Mesothelial cell of epicardium (in vitro differentiated cells): ENCODE measurements around the gene SLCO3A1. TPM values are rescaled to one million over a fixed set of nuclear protein-coding genes. Genes with fewer than 3 reads are reported as not detected.
A peak's percentile ranks its signal among the peaks of the same experiment; 100 is the strongest.

Experiments used
- DNase-seq, 2 experiments: peaks; one replicate each; pipeline ENCODE4 v3.0.0; 2021; ENCODE audit warnings: low spot score in 2 of 2; ENCODE audit not compliant: unreplicated experiment in 2 of 2
- H3K27ac Mint-ChIP-seq: 2 replicates; pipeline ENCODE4 v1.8.0; 2021; ENCODE audit warnings: mixed read lengths
- H3K27me3 Mint-ChIP-seq: 2 replicates; pipeline ENCODE4 v1.8.0; 2021; ENCODE audit warnings: low read depth, mixed read lengths
- H3K36me3 Mint-ChIP-seq: 2 replicates; pipeline ENCODE4 v1.8.0; 2021; ENCODE audit warnings: mixed read lengths
- H3K4me1 Mint-ChIP-seq: 2 replicates; pipeline ENCODE4 v1.8.0; 2021; ENCODE audit warnings: mixed read lengths
- H3K4me3 Mint-ChIP-seq: 2 replicates; pipeline ENCODE4 v1.8.0; 2021; ENCODE audit warnings: mild to moderate bottlenecking, moderate library complexity, mixed read lengths
- H3K9me3 Mint-ChIP-seq: 2 replicates; pipeline ENCODE4 v1.8.0; 2021; ENCODE audit warnings: mixed read lengths
- CTCF ChIP-seq: fragments of 200-600 bp; sonication (generic); IDR thresholded peaks from one replicate; pipeline ENCODE4 v1.5.0; 2021; ENCODE audit warnings: antibody characterized with exemption; ENCODE audit not compliant: unreplicated experiment
- total RNA-seq: library from RNA; stranded (reverse); gene quantifications from 3 replicates; pipeline ENCODE4 v1.2.1, GENCODE V29; 2021

The SLCO3A1 gene
- total RNA-seq, 1 donor from 2014 or later = 1.9 TPM

- H3K27ac Mint-ChIP-seq = no peak overlapping the region
- no peaks in the 10 kb centered on the region for H3K36me3 Mint-ChIP-seq
- no peak for TF ChIP-seq CTCF
- no peak for DNase-seq
- H3K27me3 Mint-ChIP-seq = peaks cover 36% of the 10 kb centered on the region
- H3K4me1 Mint-ChIP-seq = no peaks in the 10 kb centered on the region
- no peaks in the 10 kb centered on the region for H3K9me3 Mint-ChIP-seq
- H3K4me3 Mint-ChIP-seq = no peak overlapping the region
These were observed 221.1 kb downstream of the SLCO3A1 start for GRCh38 chr15:92074646-92075045.

DNA sequence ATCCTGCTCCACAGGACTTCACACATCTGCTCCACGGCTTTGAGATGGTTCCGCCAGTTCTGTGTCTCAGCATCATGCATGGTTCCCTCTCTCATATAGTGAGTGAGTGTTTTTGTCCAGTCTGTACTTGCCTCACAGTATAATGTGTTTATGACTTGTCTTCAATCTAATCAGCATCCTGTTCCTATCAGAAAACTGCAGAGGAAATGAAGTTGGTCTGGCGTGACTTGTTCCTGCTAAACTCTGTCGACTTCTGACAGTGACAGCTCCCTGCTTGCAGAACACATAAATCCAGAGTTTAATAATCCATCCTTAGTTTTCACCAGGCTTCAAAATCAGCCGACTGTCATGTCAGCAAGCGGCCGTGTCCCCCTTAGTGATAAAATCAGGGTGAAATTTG lies 222.3 kb downstream of the SLCO3A1 start:
- no peak for TF ChIP-seq CTCF
- H3K9me3 Mint-ChIP-seq = no peaks in the 10 kb centered on the region
- no peak overlapping the region for H3K27ac Mint-ChIP-seq
- DNase-seq = no peak
- H3K4me1 Mint-ChIP-seq = no peaks in the 10 kb centered on the region
- H3K4me3 Mint-ChIP-seq = no peak overlapping the region
- peaks cover 36% of the 10 kb centered on the region for H3K27me3 Mint-ChIP-seq
- no peaks in the 10 kb centered on the region for H3K36me3 Mint-ChIP-seq

GRCh38 chr15:92076541-92076940 lies 223.0 kb downstream of the SLCO3A1 start:
- Mint-ChIP-seq H3K36me3 (no peaks in the 10 kb centered on the region), H3K4me1 (no peaks in the 10 kb centered on the region), H3K27ac (no peak overlapping the region), H3K27me3 (peaks cover 30% of the 10 kb centered on the region), H3K4me3 (no peak overlapping the region), H3K9me3 (no peaks in the 10 kb centered on the region)
- TF ChIP-seq CTCF = no peak
- DNase-seq = no peak

DNA sequence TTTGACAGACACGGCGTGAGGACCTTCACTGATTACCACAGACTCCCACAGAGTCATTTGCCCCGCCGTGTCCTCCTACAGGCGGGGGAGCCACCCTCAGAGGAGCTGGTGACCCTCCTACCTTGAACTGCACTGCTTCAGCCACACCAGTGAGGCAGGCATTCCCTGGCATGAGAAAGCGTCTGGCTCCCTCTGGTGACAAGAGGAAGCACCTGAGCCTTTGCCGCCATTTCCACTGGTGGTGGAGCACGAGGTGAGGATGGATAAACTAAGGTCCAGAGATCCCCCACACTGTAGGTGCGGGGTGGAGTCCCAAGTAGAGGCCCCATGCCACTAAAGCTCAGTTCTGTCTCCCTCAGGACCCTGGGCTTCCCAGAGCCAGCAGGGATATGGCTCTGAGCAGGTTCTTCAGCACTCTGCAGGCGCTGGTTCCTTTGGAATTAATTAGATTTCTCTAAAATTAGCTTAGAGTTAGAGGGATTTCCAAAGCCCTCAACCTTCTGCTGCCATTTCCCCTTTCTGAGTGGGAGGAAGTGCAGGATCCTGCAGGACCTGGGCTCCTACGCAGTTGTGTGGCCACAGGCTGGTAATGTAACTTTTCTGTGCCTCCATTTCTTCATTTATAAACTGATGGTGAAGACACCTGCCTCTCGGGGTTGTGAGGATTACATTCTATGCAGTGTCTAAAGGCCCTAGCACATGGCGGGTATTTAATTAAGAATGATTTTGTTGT lies 224.0 kb downstream of the SLCO3A1 start:
- H3K4me1 Mint-ChIP-seq = no peaks in the 10 kb centered on the region
- no peaks in the 10 kb centered on the region for H3K36me3 Mint-ChIP-seq
- H3K27me3 Mint-ChIP-seq = peaks cover 30% of the 10 kb centered on the region
- no peaks in the 10 kb centered on the region for H3K9me3 Mint-ChIP-seq
- TF ChIP-seq CTCF = peak; percentile 56
- no peak overlapping the region for H3K4me3 Mint-ChIP-seq
- no peak overlapping the region for H3K27ac Mint-ChIP-seq
- DNase-seq = peak in 1 of 2 experiments; percentile 73

DNA sequence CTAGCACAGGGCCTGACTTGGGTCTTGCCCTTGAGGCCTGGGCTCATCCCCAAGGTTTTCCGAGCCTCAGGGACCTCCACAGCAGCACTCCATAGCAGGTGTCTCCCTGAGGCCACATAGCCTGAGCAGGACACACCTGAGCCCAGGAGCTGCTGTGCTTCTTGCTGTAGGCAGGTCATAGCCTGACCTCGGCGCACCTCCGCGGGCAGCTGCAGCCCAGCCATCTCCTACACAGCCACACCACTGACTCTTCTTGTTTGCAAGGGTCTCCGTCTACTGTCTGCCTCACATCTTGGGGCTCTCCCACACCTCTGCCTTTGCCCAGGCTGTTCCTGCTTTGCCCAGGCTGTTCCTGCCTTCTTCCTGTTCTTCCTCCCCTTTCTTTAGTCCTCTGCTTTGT lies 224.8 kb downstream of the SLCO3A1 start:
- H3K9me3 Mint-ChIP-seq = no peaks in the 10 kb centered on the region
- TF ChIP-seq CTCF = no peak
- H3K4me1 Mint-ChIP-seq = no peaks in the 10 kb centered on the region
- DNase-seq = no peak
- H3K4me3 Mint-ChIP-seq = no peak overlapping the region
- peaks cover 30% of the 10 kb centered on the region for H3K27me3 Mint-ChIP-seq
- no peaks in the 10 kb centered on the region for H3K36me3 Mint-ChIP-seq
- H3K27ac Mint-ChIP-seq = no peak overlapping the region

- no peaks in the 10 kb centered on the region for H3K9me3 Mint-ChIP-seq
- H3K4me1 Mint-ChIP-seq = no peaks in the 10 kb centered on the region
- DNase-seq = no peak
- H3K36me3 Mint-ChIP-seq = no peaks in the 10 kb centered on the region
- no peak overlapping the region for H3K27ac Mint-ChIP-seq
- peak; percentile 48 for TF ChIP-seq CTCF
- H3K27me3 Mint-ChIP-seq = peaks cover 30% of the 10 kb centered on the region
- H3K4me3 Mint-ChIP-seq = no peak overlapping the region
These were observed 225.5 kb downstream of the SLCO3A1 start for GRCh38 chr15:92079047-92079446.
